CD14-positive monocyte (primary cell): ENCODE measurements around the gene KCNH1. TPM values are rescaled to one million over a fixed set of nuclear protein-coding genes. Genes with fewer than 3 reads are reported as not detected.

Source experiments
- DNase-seq, 3 donors: peaks; one replicate each; pipeline ENCODE4 v3.0.0-alpha.2; 2011 to 2022
- H2AFZ ChIP-seq: 2 replicates; pipeline ENCODE4 v1.6.0; 2012; ENCODE audit warnings: mild to moderate bottlenecking, low read depth, low read length, inconsistent platforms; ENCODE audit not compliant: insufficient read depth, poor library complexity, severe bottlenecking
- H3K27ac ChIP-seq, 2 donors: 1 replicate in 1 of 2; 2 replicates in 1 of 2; pipeline ENCODE4 v1.5.1; 2012 to 2013; ENCODE audit warnings: low read length in 2 of 2, control low read depth in 1 of 2, inconsistent platforms in 1 of 2, low read depth in 1 of 2, mild to moderate bottlenecking in 1 of 2
- H3K27me3 ChIP-seq, 2 donors: one replicate each; pipeline versions ENCODE4 v1.6.0 to v1.6.1; 2011 to 2013; ENCODE audit warnings: low read length in 2 of 2; ENCODE audit not compliant: control insufficient read depth in 2 of 2, insufficient read depth in 2 of 2
- H3K36me3 ChIP-seq, 2 donors: replicated peaks in 1 of 2; 1 replicate in 1 of 2; 2 replicates in 1 of 2; pipeline versions ENCODE4 v1.5.1 to v1.6.1; 2012 to 2013; ENCODE audit warnings: low read length in 2 of 2, control low read depth in 1 of 2, inconsistent platforms in 1 of 2, mild to moderate bottlenecking in 1 of 2; ENCODE audit not compliant: insufficient read depth in 2 of 2, control insufficient read depth in 1 of 2
- H3K4me1 ChIP-seq, 2 donors: 1 replicate in 1 of 2; 2 replicates in 1 of 2; pipeline versions ENCODE4 v1.5.1 to v1.6.1; 2012 to 2013; ENCODE audit warnings: low read length in 2 of 2, control low read depth in 1 of 2, inconsistent platforms in 1 of 2, mild to moderate bottlenecking in 1 of 2, moderate library complexity in 1 of 2; ENCODE audit not compliant: insufficient read depth in 2 of 2, control insufficient read depth in 1 of 2
- H3K4me2 ChIP-seq: replicated peaks from 2 replicates; pipeline ENCODE3; 2012; ENCODE audit warnings: low read length, moderate library complexity, mild to moderate bottlenecking; ENCODE audit not compliant: poor library complexity, severe bottlenecking; ENCODE audit errors: extremely low read depth
- H3K4me3 ChIP-seq, 3 experiments: fragments of 200-600 bp in 1 of 3; sonication (generic) in 1 of 3; replicated peaks in 1 of 3; 1 replicate in 2 of 3; 2 replicates in 1 of 3; pipeline ENCODE4 v1.5.1; 2011 to 2013; ENCODE audit warnings: low read length in 3 of 3, mild to moderate bottlenecking in 3 of 3, control low read depth in 2 of 3, low read depth in 2 of 3, inconsistent platforms in 1 of 3, moderate library complexity in 1 of 3
- H3K79me2 ChIP-seq: 2 replicates; pipeline ENCODE4 v1.6.0; 2012; ENCODE audit warnings: mild to moderate bottlenecking, control low read depth, inconsistent platforms, low read length, moderate library complexity; ENCODE audit not compliant: insufficient read depth
- H3K9ac ChIP-seq: 2 replicates; pipeline ENCODE4 v1.6.0; 2017; ENCODE audit warnings: low read length, mild to moderate bottlenecking; ENCODE audit not compliant: insufficient read depth, poor library complexity, severe bottlenecking
- H3K9me3 ChIP-seq, 2 donors: replicated peaks in 1 of 2; 1 replicate in 1 of 2; 2 replicates in 1 of 2; pipeline versions ENCODE4 v1.5.1 to v1.6.1; 2012 to 2013; ENCODE audit warnings: low read length in 2 of 2, control low read depth in 1 of 2; ENCODE audit not compliant: control insufficient read depth in 1 of 2, insufficient read depth in 1 of 2
- H4K20me1 ChIP-seq: 2 replicates; pipeline ENCODE4 v1.6.0; 2012; ENCODE audit warnings: mild to moderate bottlenecking, low read length, control low read depth, moderate library complexity; ENCODE audit not compliant: insufficient read depth
- H3K27ac Mint-ChIP-seq, 7 donors: one replicate each; pipeline ENCODE4 v1.8.0; 2020; ENCODE audit warnings: mild to moderate bottlenecking in 7 of 7, mixed read lengths in 7 of 7, moderate library complexity in 6 of 7, inconsistent platforms in 2 of 7
- H3K27me3 Mint-ChIP-seq, 3 donors: one replicate each; pipeline ENCODE4 v1.8.0; 2021 to 2022; ENCODE audit warnings: low read depth in 3 of 3, mild to moderate bottlenecking in 3 of 3, mixed read lengths in 3 of 3, moderate library complexity in 3 of 3, inconsistent platforms in 1 of 3
- H3K36me3 Mint-ChIP-seq, 2 donors: one replicate each; pipeline ENCODE4 v1.8.0; 2020; ENCODE audit warnings: mixed read lengths in 2 of 2, inconsistent platforms in 1 of 2, mild to moderate bottlenecking in 1 of 2
- H3K4me1 Mint-ChIP-seq: one replicate; pipeline ENCODE4 v1.8.0; 2020; ENCODE audit warnings: mild to moderate bottlenecking, mixed read lengths
- H3K4me3 Mint-ChIP-seq, 2 donors: one replicate each; pipeline ENCODE4 v1.8.0; 2020; ENCODE audit warnings: mild to moderate bottlenecking in 2 of 2, mixed read lengths in 2 of 2, moderate library complexity in 1 of 2
- H3K9me3 Mint-ChIP-seq, 7 donors: one replicate each; pipeline ENCODE4 v1.8.0; 2020 to 2022; ENCODE audit warnings: mixed read lengths in 7 of 7, mild to moderate bottlenecking in 6 of 7, moderate library complexity in 6 of 7, inconsistent platforms in 2 of 7
- intact Hi-C, 2 donors: fragments of 100-400 bp; cut with micrococcal nuclease; formaldehyde crosslinking; loops; one replicate each; pipeline versions ENCODE4 v1.15.0 to v1.15.1; 2023
- polyA plus RNA-seq, 3 donors: library from polyadenylated mRNA; depleted of rRNA in 1 of 3; unstranded in 2 of 3; stranded (reverse) in 1 of 3; fragments of 300-500 nt in 2 of 3; fragments of >200 nt in 1 of 3; fragmentation: Illumina TruSeq in 2 of 3; gene quantifications; 1 replicate in 2 of 3; 2 replicates in 1 of 3; pipeline ENCODE4 v1.2.3, GENCODE V29; 2012 to 2021
- TF ChIP-seq, protein P1 (sequence below): fragments of 200-600 bp; IDR thresholded peaks from one replicate; pipeline ENCODE4 v1.8.0; 2022; ENCODE audit warnings: antibody characterized with exemption, mild to moderate bottlenecking

The KCNH1 gene
- polyA plus RNA-seq, 3 donors = not detected

DNA sequence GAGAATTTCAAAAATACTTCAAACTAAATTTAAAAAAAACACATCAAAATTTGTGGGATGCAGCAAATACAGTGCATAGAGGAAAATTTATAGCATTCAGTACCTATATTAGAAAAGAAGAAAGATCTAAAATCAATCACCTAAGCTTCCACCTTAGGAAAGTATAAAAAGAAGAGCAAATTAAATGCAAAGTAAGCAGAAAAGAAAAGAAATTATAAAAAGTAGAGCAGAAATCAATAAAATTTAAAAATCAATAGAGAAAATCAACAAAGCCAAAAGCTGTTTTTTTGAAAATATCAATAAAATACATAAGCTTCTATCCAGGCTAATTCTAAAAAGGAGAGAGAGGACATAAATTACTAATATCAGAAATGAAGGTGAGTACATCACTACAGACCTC, 255.4 kb downstream of the KCNH1 start:
- Histone ChIP-seq H3K4me3 (no peak overlapping the region), H3K27me3 (no peaks in the 10 kb centered on the region), H2AFZ (no peak overlapping the region), H4K20me1 (no peaks in the 10 kb centered on the region), H3K9ac (no peak overlapping the region), H3K4me2 (no peak overlapping the region), H3K79me2 (no peaks in the 10 kb centered on the region), H3K4me1 (no peaks in the 10 kb centered on the region), H3K27ac (no peak overlapping the region), H3K36me3 (no peaks in the 10 kb centered on the region), H3K9me3 (no peaks in the 10 kb centered on the region)
- Mint-ChIP-seq H3K27ac (no peak overlapping the region), H3K36me3 (no peaks in the 10 kb centered on the region), H3K27me3 (no peaks in the 10 kb centered on the region), H3K9me3 (peaks cover 0 to 3% (median 2%) of the 10 kb centered on the region in 7 donors), H3K4me1 (no peaks in the 10 kb centered on the region), H3K4me3 (no peak overlapping the region)
- intact Hi-C loops = no loop called here
- TF ChIP-seq, protein P1, sequence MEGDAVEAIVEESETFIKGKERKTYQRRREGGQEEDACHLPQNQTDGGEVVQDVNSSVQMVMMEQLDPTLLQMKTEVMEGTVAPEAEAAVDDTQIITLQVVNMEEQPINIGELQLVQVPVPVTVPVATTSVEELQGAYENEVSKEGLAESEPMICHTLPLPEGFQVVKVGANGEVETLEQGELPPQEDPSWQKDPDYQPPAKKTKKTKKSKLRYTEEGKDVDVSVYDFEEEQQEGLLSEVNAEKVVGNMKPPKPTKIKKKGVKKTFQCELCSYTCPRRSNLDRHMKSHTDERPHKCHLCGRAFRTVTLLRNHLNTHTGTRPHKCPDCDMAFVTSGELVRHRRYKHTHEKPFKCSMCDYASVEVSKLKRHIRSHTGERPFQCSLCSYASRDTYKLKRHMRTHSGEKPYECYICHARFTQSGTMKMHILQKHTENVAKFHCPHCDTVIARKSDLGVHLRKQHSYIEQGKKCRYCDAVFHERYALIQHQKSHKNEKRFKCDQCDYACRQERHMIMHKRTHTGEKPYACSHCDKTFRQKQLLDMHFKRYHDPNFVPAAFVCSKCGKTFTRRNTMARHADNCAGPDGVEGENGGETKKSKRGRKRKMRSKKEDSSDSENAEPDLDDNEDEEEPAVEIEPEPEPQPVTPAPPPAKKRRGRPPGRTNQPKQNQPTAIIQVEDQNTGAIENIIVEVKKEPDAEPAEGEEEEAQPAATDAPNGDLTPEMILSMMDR = no peak
- no peak for DNase-seq

DNA sequence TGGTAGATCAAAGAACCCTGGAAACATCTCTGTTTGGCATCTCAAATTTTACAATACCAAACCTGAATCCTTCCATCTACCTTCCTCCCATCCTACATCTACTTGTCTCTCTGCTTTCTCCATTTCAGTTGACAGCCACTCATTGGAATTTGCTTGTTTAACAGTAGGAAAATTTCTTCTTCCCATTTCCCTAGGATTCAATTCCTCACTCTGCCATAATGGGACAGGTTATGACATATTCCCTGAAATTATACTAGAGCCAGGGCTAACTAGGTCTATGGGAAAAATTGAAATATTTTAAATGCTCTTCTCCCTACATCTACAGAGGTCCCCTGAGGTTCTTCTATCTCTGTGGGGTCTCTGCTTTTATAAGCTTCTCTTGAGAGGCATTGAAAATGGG, 257.7 kb downstream of the KCNH1 start:
- no peak for DNase-seq
- H3K27me3 Mint-ChIP-seq = no peaks in the 10 kb centered on the region
- no peaks in the 10 kb centered on the region for H3K9me3 ChIP-seq

More for the DNA sequence above, 257.7 kb downstream of the KCNH1 start:
- H3K27me3 ChIP-seq = no peaks in the 10 kb centered on the region
- H4K20me1 ChIP-seq = no peaks in the 10 kb centered on the region
- no peak overlapping the region for H3K27ac ChIP-seq
- TF ChIP-seq, protein P1 = no peak
- no peak overlapping the region for H3K4me2 ChIP-seq
- H3K36me3 ChIP-seq = no peaks in the 10 kb centered on the region
- no peak overlapping the region for H2AFZ ChIP-seq
- Mint-ChIP-seq H3K4me3 (no peak overlapping the region), H3K9me3 (peaks cover 0 to 4% (median 0%) of the 10 kb centered on the region in 7 donors), H3K36me3 (no peaks in the 10 kb centered on the region), H3K27ac (no peak overlapping the region), H3K4me1 (no peaks in the 10 kb centered on the region)
- H3K4me3 ChIP-seq = no peak overlapping the region
- intact Hi-C loops = no loop called here
- H3K9ac ChIP-seq = no peak overlapping the region
- H3K79me2 ChIP-seq = no peaks in the 10 kb centered on the region
- no peaks in the 10 kb centered on the region for H3K4me1 ChIP-seq
